Subcutaneous adipose tissue (tissue), 4 donors: ENCODE measurements around the gene DTX3. TPM values are rescaled to one million over a fixed set of nuclear protein-coding genes. Genes with fewer than 3 reads are reported as not detected.

Experiments used
- total RNA-seq, 4 donors: library from RNA; depleted of rRNA; stranded (reverse); fragments of >200 nt; gene quantifications; one replicate each; pipeline ENCODE4 v1.1.0, GENCODE V29; 2016
- TF ChIP-seq, protein P1 (sequence below): fragments of 450-650 bp; IDR thresholded peaks from one replicate; pipeline ENCODE4 v1.5.1; 2016; ENCODE audit warnings: low read depth, mild to moderate bottlenecking, control low read depth, antibody characterized with exemption, moderate library complexity

DTX3 gene
- total RNA-seq, 4 donors from 2014 or later, result 1.8 to 4.8 (median 4.0) TPM

DNA sequence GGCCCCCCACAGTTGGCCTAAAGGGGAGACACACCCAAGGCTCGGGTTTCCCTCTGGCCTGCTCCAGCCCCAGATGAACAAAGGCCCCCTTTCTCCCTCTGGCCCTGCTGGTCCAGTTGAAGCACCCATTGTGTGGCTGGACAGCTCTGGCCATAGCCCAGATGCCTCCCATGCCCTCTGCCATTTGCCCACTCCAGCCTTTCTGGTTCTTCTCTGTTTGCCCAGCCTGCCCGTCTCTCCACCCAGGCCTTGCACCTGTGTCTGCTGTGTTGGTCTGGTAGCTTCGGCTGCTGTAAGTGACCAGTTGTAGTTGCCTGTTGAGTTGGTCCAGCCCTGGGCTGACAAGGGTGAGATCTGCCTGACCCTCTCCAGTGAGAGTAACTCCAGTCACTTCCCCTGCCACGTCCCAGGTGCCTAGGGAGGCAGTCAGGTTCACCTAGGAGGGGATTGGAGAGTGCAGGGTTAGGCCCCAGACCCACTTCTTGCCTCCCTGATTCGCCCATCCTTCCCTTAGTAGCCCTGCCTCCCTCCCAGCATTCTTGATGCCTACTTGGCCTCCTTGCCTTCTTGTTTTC, 25.4 kb downstream of the DTX3 start:
- TF ChIP-seq, protein P1, sequence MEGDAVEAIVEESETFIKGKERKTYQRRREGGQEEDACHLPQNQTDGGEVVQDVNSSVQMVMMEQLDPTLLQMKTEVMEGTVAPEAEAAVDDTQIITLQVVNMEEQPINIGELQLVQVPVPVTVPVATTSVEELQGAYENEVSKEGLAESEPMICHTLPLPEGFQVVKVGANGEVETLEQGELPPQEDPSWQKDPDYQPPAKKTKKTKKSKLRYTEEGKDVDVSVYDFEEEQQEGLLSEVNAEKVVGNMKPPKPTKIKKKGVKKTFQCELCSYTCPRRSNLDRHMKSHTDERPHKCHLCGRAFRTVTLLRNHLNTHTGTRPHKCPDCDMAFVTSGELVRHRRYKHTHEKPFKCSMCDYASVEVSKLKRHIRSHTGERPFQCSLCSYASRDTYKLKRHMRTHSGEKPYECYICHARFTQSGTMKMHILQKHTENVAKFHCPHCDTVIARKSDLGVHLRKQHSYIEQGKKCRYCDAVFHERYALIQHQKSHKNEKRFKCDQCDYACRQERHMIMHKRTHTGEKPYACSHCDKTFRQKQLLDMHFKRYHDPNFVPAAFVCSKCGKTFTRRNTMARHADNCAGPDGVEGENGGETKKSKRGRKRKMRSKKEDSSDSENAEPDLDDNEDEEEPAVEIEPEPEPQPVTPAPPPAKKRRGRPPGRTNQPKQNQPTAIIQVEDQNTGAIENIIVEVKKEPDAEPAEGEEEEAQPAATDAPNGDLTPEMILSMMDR, result no peak

DNA sequence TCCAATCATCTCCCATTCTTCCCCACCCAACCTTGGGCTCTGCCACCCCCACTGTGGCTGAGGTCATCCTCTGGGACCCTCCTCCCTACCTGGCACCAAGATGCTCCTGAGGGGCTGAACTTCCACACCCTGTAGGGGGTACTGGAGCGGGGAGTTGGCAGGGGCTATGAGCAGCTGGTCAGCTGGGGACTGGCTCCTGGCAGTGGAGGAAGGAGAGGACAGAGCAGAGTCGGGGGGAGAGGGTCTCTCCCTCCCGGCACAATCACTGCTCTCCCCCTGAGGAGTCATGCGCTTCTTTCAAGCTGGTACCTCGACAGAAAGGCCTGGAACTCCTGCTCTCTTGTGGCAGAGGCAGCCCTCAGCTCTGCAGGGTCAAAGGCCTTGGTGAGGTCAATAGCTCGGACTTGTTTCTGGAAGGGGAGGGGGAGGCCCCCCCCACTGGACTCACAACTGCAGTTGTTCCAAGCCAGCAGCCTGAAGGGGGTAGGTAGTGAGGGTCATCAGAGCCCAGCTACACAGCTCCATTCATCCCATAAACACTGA, 26.3 kb downstream of the DTX3 start:
- TF ChIP-seq, protein P1, result no peak

DNA sequence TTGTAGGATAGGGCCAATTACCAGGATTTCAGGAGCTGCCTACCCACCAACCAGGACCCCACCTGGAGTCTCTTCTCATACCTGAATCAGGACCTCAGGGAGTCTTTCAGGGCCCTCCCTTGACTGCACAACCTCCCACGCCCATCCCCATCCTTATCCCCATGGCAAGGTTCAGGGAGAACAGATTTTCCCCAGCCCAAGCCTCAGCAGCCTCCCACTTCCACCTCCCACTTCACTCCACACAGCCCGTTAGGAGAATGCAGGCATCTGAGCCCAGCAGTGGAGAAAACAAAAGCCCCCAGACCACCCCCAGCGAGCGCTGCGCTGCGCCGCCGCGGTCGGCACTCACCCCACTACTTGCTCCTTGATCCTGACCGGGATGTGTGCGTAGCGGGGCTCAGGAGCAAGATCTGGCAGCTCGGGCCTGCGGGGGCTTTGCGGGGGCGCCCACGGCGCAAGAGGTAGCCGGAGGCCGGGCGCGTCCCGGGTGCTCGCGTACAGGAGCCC, 27.0 kb downstream of the DTX3 start:
- TF ChIP-seq, protein P1, result no peak

DNA sequence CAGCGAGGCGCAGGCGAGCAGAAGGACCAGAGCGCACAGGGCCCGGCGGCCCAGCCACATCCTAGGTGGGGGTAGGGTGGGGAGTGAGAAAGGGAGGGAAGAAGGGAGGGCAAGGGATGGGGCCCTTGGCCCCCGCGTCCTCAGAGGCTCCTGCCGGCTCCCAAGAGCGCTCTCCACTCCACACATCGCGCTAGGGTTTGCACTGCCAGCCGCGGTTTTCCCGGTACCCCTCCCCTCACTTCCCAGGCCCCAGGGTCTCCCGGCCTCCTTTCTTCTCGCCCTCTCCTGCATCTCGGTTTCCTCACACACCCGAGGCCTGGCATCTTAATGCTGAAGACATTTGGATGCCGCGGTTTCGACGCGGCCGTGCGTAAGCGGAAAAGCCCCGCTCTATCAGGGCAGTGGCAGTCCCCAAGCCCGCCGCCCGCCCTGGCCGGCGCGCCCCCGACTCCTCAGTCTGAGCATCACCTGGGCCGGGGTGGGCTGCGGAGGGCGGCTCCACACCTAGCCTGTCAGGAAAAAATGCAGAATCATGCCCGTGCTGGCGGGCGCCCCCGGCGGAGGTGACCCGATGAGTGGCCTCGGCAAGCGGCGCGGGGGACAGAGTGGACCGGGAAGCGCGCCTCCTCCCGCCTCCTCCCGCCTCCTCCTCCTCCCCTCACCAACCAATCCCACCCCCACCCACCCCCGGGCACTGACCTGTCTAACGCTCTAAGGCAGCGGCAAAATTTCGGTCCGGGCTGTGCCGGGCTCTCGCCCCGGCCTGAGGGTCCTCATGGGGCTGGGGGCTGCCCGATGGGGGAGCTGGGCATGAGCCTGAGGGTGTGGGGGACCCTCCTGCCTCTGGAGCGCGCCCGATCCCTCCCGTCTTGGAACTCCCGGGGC, 27.7 kb downstream of the DTX3 start:
- TF ChIP-seq, protein P1, result no peak

DNA sequence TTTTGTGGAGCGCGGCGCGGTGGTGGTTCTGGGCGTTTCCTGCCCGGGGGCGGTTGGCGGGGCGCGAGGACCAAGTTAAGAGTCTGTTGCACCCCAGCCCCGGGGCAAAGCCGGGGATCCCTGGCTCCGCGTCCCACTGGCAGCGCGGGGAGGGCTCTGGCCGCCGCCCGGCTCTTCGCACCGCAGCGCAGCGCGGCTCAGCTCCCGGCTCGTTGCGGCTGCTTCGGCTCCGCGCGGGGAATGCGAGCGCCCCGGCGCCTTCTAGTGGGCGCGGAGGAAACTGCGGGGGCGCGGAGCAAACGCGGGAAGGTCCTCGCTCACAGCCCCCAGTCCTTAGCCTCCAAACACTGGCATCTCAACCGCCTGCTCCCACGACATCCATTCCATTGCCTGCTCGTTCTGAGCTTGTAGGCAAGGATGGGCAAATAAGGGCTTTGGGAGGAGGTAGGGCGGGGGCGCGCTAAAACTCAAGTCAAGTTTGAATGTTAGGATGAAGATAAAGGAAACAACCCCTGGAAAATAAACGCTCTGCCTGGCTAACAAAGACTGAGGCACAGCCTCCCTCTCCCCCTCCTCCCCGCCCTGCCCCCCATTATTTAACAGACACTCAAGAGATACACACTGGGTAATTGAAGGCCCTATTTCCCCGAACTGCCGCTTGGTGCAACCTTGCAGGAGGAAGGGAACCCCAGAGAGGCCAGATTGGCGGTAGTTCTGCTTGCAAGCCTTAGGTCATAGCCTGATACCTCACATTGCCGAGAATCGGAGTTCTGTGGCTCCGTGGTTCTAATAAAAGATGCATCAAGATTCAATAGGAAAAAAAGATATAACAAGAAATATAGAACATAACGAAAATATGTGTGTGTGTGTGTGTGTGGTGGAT, 28.6 kb downstream of the DTX3 start, which contains the start of gene B4GALNT1:
TSS of gene B4GALNT1 (minus strand) at position 244 of the 883 bp plus-strand sequence. CDS start 1,069 bp downstream, outside the sequence.
- TF ChIP-seq, protein P1, result no peak

DNA sequence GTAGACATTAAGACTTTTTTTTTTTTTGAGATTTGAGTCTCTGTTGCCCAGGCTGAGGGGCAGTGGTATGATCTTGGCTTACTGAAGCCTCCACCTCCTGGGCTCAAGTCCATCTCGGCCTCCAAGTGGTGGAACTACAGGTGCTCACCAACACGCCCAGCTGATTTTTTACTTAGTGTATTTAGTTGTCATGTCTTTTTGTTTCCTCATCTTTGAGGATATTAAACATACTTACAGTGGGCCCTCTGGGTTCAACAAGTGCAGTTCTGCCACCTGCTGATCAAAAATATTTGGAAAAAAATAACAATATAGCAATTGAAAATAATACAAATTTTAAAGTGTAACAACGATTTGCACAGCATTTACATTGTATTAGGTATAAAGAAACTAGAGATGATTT, 32.7 kb downstream of the DTX3 start:
- TF ChIP-seq, protein P1, result no peak
